GM19324 (cell line): ENCODE results near the gene PLXNA2.

Experiments
- ATAC-seq: cut with Tn5 transposase; IDR thresholded peaks from one replicate; pipeline ENCODE4 v1.9.1; 2021; ENCODE audit warnings: mild to moderate bottlenecking, moderate library complexity; ENCODE audit not compliant: unreplicated experiment, low FRiP score

The PLXNA2 gene

DNA sequence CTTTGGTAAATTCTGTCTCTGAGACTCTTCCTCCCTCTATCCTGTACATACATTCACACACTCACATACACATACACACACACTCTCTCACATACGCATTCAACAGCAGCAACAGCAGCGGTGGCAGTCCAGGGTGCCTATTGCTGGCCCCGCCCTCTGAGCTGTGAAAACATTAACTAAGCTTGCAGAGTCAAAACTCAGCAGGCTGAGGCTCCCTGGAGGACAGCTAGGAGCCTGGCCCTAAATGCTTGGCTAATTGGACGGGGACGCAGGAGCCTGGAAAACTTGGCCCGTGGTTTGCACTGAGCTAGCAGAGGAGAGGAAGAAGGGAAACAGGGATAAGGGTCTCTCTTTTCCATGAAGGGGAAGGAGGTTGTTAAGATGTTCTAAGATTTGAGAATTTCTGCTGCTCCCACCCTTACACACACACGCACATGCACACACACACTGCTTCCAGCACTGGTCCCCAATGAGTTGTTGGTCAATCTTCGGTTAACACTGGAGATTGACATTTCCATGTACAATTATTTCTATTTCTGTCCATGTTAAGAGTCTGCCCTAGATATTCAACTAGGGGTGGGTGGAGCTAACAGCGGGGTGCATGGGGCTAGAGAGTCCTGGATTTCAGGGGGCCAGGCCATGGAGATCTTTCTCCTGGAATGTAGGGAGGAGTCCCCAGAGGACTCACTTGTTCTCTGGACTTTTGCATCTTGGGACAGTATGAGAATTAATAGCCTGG, 94.2 kb downstream of the PLXNA2 start:
- no peak for ATAC-seq

DNA sequence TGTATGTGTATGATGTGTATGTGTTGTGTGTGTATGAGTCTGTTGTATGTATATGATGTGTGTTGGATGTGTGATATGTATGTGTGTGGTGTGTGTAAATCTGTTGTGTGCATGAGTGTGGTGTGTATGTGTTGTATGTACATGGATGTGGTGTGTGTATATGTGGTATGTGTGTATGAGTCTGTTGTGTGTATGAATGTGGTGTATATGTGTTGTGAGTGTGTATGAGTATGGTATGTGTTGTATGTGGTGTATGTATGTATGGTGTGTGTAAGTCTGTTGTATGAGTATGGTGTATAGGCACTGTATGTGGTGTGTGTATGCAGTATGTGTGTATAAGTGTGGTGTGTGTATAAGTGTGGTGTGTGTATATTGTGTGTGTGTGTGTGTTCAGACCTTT, 95.0 kb downstream of the PLXNA2 start:
- no peak for ATAC-seq

DNA sequence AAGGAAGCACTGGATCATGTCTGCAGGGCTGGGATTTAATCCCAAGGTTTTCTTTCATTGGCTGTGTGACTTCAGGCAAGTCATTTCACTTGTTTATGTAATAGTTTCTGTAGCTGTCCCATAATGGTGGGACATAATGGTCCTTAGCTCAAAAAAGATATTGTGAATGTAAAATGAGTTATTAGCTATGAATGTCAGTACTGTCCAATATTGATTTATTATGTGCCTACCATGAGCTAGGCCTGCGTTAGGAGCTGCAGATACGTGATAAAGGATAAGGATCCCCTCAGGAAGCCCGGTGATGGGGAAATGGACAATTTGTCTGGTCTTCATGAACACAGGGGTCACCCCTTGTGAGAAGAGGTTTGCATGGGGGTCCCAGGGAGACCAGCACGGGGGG, 95.8 kb downstream of the PLXNA2 start:
- ATAC-seq, result no peak

DNA sequence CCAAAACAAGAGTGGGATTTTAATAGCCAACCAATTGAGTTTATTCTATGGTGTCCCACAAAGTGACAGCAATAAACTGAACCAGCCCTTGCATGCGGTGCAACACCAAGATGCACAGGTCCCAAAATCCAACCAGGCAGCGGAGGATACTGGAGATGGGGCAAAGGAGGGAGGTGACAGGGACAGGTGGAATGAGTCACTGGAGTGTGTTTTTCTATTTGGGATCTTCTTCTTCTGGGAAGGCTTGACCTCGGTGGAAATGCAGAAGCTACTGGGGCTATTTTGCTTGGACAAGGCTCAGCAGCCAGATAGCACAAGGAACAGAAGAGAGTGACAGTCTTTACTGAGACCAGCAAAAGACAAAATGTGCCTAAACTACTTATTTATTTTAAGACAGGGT, 97.5 kb downstream of the PLXNA2 start:
- ATAC-seq, result no peak

- ATAC-seq, result no peak
Measured at GRCh38 chr1:208145167-208145566, 99.0 kb downstream of the PLXNA2 start.

- no peak for ATAC-seq
Measured at GRCh38 chr1:208142590-208143382, 101.4 kb downstream of the PLXNA2 start.

DNA sequence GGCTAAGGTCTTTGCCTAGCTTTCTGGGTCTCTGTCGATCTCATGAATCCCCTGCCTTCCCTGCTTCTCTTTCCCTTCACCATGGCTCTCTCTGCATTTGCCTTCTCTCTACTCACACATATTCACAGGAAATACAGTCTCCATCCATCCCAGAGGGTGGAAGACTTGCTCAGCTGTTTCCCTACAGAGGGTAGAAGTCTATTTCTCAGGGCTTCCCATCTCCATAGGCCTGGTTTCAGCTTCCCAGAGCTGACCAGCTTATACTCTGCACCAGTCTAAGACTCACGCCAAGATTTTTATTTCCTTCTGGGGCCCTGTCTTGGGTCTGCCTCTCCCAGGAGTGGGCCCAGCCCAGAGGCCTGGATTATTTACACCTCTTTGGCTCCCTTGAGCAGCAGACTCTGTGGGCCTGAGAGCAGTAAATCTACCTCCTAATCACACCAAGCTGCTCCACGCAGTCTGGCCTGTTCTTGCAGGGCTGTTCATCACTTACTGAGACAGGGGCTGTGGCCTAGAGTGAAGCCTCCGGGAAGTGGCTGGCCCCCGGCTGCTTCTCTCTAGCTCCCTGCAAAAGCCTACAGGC, 102.5 kb downstream of the PLXNA2 start:
- no peak for ATAC-seq

- ATAC-seq, result no peak
Measured at GRCh38 chr1:208139434-208140045, 104.6 kb downstream of the PLXNA2 start.

- ATAC-seq, result no peak
Measured at GRCh38 chr1:208137193-208137592, 107.0 kb downstream of the PLXNA2 start.

DNA sequence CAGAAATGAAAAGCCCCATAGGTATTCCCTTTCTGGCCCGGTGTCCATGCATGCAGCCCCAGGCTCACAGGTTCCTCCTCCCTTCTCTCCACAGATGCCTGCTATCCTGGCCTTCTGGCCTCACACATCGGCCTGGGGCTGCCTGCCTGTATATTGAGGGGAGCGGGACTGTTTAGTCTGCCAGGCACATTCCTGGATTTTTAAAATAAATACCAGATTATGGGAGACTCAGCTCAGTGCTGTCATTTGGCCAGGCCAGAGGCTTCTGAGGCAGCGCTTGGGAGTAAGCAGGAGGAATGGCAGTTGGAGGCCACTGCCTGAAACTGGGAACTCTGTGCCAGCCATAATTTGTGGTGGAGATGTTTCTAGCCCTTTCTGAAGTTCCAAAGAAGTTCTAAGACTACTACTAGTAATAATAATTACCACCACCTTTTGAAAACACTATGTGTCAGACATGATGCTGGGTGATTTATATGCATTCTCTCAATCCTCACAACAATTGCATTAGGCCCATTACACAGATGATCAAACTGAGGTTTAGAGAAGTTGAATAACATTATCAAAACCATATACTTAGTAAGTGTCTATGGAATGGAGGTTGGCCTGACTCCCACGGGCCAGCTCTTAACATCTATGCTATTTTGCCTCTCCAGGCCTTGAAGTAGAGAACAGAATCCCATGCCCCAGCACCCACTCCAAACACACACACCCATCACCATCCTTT, 107.6 kb downstream of the PLXNA2 start:
- ATAC-seq, result no peak

DNA sequence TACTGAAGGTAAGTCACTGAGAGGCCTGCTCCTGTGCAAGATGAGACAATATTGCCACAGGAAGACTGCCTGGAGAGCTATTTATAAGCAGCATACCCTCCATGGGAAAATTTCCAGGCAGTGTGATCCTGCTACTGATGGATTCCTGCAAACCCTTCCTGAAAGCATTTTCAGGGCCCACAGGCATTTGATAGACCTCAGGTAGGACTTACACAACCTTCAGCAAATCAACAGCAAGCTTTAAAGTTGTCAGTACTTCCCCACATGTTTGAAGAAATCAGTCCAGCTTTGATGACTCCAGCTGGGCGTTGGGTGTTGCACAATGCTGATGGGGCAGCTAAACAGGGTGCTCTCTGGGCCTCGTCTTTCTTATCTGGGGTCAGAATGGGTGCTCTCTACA, 108.8 kb downstream of the PLXNA2 start:
- ATAC-seq, result no peak

DNA sequence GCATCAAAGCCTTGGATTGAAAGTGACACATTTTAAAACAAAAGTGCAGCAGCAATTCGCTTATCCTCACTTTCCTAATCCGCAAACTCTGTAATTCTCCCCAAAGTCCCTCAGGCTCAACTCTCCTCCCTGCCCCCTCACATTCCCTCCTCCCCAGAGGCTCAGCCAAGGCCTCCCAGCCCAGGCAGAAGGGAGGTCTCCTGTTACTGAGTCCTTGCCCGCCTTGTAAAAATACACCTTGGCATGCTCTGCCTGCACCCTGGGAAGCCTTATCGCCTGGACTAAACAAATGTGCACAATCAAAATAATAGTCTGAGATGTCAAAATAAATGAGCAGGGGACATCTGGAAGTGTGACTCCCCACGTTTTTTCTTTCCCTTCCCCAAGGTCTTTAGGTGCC, 109.7 kb downstream of the PLXNA2 start:
- no peak for ATAC-seq

- no peak for ATAC-seq
Measured at GRCh38 chr1:208133355-208133754, 110.8 kb downstream of the PLXNA2 start.

GRCh38 chr1:208132287-208132882, 111.8 kb downstream of the PLXNA2 start:
- ATAC-seq, result no peak

DNA sequence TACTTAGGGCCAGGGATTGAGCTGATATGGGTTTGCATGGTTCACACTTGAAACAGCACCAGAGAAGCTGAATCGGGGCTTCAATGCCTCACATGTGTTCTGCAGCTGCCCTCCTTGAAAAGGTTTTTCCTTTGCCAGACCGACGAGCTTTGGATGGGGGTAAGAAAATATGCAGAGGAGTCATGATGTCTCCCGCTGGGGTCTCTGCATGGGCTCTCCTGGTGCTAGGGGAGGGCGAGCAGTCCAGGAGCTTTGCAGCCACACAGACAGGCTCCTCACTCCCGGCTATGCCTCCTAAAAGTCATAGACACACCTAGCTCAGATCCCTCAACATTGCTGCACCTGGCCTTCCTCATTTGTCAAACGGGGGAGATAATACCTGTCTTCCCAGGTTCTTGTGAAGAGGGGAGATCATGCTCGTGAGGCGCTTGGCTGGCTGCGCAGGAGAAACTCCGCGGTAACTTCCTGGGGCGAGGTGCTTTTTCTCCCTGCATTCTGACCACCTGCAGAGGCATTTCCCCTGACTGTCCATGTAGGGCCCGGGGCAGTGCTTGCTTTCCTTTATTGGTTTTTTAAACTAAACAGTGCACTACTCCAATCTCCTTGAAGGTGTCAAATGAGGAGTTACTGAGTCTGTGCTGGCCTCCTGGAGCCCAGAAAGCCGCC, 112.4 kb downstream of the PLXNA2 start:
- ATAC-seq, result no peak

GRCh38 chr1:208129487-208129886, 114.7 kb downstream of the PLXNA2 start:
- ATAC-seq, result no peak

DNA sequence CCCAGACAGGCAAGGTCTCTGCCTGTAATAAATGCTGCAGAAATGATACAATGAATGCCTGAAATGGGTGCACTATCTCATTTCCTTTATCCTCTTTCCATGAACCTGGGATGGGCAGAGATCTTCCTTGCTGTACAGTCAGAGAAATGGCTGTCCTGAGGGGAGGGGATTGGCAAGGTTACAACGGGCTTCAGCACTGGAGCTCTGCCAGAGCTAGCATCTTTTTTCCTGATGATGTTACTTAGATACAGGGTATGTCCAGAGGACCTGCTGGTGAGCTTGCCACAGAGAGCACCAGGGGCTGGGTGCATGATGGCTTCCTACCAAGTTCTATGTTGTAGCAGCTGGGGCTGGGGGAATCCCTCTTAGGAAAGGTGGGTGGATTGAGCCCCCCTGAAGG, 115.1 kb downstream of the PLXNA2 start:
- ATAC-seq, result no peak

- no peak for ATAC-seq
Measured at GRCh38 chr1:208127792-208128529, 116.2 kb downstream of the PLXNA2 start.

- ATAC-seq, result no peak
Measured at GRCh38 chr1:208127284-208127683, 116.9 kb downstream of the PLXNA2 start.
